ENCODE data around the gene SSBP3. TPM values are rescaled to one million over a fixed set of nuclear protein-coding genes. Genes with fewer than 3 reads are reported as not detected.

SSBP3 gene
- total RNA-seq, 2 donors from 2014 or later, result 7.9 to 23.1 TPM

GRCh38 chr1:54417123-54417522 is 10.9 kb upstream of the SSBP3 start:
- no peak for ATAC-seq
- TF ChIP-seq POLR2A (IDR thresholded peaks at IDR 0.05) (no peak), CTCF (IDR thresholded peaks at IDR 0.05) (no peak)
- intact Hi-C loops (cut with DNase I), result no loop called here

GRCh38 chr1:54416435-54416834 is 10.2 kb upstream of the SSBP3 start:
- Histone ChIP-seq H3K4me3 (no peak overlapping the region), H3K9me3 (no peaks in the 10 kb centered on the region), H3K27ac (no peak overlapping the region), H3K4me1 (peaks cover 8% of the 10 kb centered on the region), H3K27me3 (no peaks in the 10 kb centered on the region), H3K36me3 (replicated peaks in 1 of 2; ENCODE audit: insufficient read depth in 1 of 2, low read depth in 2 of 2) (no peaks in the 10 kb centered on the region)
- no peak for DNase-seq
- intact Hi-C loops (cut with DNase I), result no loop called here
- no peak for TF ChIP-seq POLR2A (IDR thresholded peaks at IDR 0.05)
- TF ChIP-seq CTCF (IDR thresholded peaks at IDR 0.05), result no peak
- ATAC-seq, result no peak
- 70 to 79% methylated on average over 8 of the region's 8 CpGs for WGBS, 2 donors

More at GRCh38 chr1:54417123-54417522, 10.9 kb upstream of the SSBP3 start:
- Histone ChIP-seq H3K4me3 (no peak overlapping the region), H3K27me3 (no peaks in the 10 kb centered on the region), H3K27ac (no peak overlapping the region), H3K9me3 (no peaks in the 10 kb centered on the region), H3K4me1 (peaks cover 10% of the 10 kb centered on the region), H3K36me3 (replicated peaks in 1 of 2; ENCODE audit: insufficient read depth in 1 of 2, low read depth in 2 of 2) (no peaks in the 10 kb centered on the region)
- 21 to 34% methylated on average over 4 to 5 of the region's 5 CpGs for WGBS, 2 donors
- DNase-seq, result no peak

DNA sequence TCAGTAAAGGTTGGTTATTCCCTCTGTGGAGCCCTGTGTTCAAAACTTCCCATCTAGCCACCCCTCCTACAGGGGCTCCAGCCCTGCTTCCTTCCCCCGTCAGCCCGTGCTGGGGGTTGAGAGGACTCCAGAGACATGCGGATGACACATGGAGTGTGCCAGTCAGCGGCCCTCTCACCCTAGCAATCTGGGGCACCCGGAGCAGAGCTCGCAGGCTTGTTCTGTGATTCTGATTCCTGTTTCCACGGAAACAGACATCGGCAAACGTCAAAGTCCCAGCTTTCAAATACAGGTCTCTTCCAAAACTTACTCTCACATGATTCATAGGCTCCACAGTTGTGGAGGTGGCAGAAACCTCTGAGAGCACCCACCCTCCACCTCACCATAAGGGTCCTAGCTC is 9.8 kb upstream of the SSBP3 start:
- intact Hi-C loops (cut with DNase I), result no loop called here
- no peak for ATAC-seq
- WGBS, 2 donors, result 54 to 78% methylated on average over 9 of the region's 9 CpGs

DNA sequence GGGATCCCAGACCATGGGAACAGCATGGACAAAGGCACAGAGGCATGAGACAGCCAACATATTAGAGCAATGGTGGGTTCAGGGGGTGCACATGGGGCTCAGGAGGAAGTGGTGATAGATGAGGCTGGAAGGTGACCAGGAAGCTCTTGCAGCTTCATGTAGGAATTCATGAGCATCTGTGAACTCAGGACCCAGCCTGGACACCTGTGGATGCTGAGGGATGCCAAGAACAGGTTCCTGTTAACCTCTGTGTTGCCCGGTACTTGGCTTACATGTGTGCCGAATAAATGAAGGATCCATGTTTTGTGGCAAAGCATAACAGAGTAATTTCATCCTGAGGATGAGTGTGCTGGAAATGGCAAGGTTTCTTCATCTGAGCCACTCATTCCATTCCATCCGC is 9.3 kb upstream of the SSBP3 start:
- ATAC-seq (no peak), DNase-seq (no peak)
- WGBS, 2 donors, result 91 to 93% methylated on average over 3 of the region's 3 CpGs
- Histone ChIP-seq H3K36me3 (replicated peaks in 1 of 2; ENCODE audit: insufficient read depth in 1 of 2, low read depth in 2 of 2) (no peaks in the 10 kb centered on the region), H3K4me1 (no peaks in the 10 kb centered on the region), H3K27ac (no peak overlapping the region), H3K9me3 (no peaks in the 10 kb centered on the region), H3K4me3 (no peak overlapping the region), H3K27me3 (no peaks in the 10 kb centered on the region)
- intact Hi-C loops (cut with DNase I), result no loop called here
- TF ChIP-seq CTCF (IDR thresholded peaks at IDR 0.05), result no peak
- TF ChIP-seq POLR2A (IDR thresholded peaks at IDR 0.05), result no peak

More for the DNA sequence above, 9.8 kb upstream of the SSBP3 start:
- TF ChIP-seq CTCF (IDR thresholded peaks at IDR 0.05) (no peak), POLR2A (IDR thresholded peaks at IDR 0.05) (no peak)
- Histone ChIP-seq H3K4me1 (peaks cover 4% of the 10 kb centered on the region), H3K27ac (no peak overlapping the region), H3K9me3 (no peaks in the 10 kb centered on the region), H3K36me3 (replicated peaks in 1 of 2; ENCODE audit: insufficient read depth in 1 of 2, low read depth in 2 of 2) (no peaks in the 10 kb centered on the region), H3K27me3 (no peaks in the 10 kb centered on the region), H3K4me3 (no peak overlapping the region)
- DNase-seq, result no peak

DNA sequence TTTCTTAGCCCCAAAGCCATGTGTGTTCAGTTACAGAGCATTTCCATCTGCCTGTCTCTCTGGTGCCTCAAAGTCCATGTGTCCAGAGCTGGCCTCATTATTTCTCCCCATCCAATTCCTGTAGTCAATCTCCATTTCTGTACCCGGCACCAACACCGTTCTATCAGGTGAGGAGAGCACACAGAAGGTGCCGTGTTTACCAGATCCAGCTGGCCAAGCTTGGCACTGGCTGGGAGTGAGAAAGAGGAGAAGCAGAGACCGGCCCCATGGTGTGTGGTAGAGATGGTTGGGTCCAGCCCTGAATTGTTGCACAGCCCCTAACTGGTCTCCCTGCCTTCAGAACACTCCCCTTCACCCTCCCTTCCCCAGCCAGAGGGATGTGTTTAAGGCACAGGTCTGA is 7.5 kb upstream of the SSBP3 start:
- intact Hi-C loops (cut with DNase I), result no loop called here
- no peak for ATAC-seq

More for the DNA sequence above, 7.5 kb upstream of the SSBP3 start:
- TF ChIP-seq POLR2A (IDR thresholded peaks at IDR 0.05) (no peak), CTCF (IDR thresholded peaks at IDR 0.05) (no peak)
- Histone ChIP-seq H3K27ac (peak overlapping the region in 1 of 4 donors; percentile 16), H3K9me3 (no peaks in the 10 kb centered on the region), H3K36me3 (replicated peaks in 1 of 2; ENCODE audit: insufficient read depth in 1 of 2, low read depth in 2 of 2) (no peaks in the 10 kb centered on the region), H3K4me3 (no peak overlapping the region), H3K4me1 (no peaks in the 10 kb centered on the region), H3K27me3 (no peaks in the 10 kb centered on the region)
- WGBS, 2 donors, result 56 to 79% methylated on average over 3 to 4 of the region's 4 CpGs
- peak in 1 of 4 donors; percentile 27 for DNase-seq

Measured in body of pancreas (tissue), 4 donors.